ENCODE data around the gene FZD7. TPM values are rescaled to one million over a fixed set of nuclear protein-coding genes. Genes with fewer than 3 reads are reported as not detected.

FZD7 gene
- total and polyA plus RNA-seq, 10 of the 15 experiments (the other 5 are each of a cell fraction or from before 2014, with no cell fraction given) = 0.24 to 2.4 (median 0.75) TPM

DNA sequence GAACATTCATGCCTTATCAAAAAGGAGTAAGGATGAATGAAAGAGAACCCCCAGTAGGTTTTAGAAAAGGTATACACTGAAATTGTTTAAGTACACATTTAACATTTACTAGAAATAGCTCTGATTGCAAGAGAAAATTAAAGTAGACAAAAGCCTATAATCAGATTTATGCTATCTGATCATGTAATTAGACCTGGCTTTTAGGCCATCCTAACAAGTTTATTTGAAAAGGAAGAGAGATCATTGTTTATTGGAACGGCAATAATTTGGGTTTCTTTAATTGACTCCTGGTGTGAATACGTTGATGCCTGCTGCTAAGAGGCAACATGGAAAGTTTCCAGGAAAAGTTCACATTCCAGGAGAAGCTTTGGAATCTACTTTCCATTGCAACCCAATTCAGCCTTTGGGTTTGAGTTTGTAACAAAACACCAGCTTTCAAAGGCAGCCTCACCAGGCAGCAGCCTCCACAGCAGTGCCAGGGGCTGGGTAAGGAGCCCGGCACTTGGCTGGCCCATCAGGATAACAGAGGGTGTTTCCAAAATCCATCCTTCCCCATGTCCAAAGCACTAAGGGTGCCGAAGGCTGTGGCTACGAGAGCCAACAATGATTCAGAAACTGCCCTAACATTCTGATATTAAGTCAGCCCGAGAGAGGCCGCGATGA lies 18.0 kb downstream of the FZD7 start:
- Histone ChIP-seq H3K9ac (ENCODE audit: control insufficient read depth, insufficient read depth, low read length) (no peak overlapping the region), H3K4me3 (no peak overlapping the region), H3K79me2 (ENCODE audit: control insufficient read depth, insufficient read depth, low read length) (no peaks in the 10 kb centered on the region), H3K9me3 (replicated peaks; ENCODE audit: control insufficient read depth, insufficient read depth, low read length) (no peaks in the 10 kb centered on the region), H4K20me1 (ENCODE audit: control insufficient read depth, insufficient read depth) (no peaks in the 10 kb centered on the region), H3K27me3 (replicated peaks in 1 of 2; ENCODE audit: control insufficient read depth in 2 of 2, insufficient read depth in 2 of 2, low read length in 1 of 2) (peaks cover 0 to 2% of the 10 kb centered on the region in 2 experiments; a peak in 1 of 4 replicates), H2AFZ (ENCODE audit: control insufficient read depth, low read depth, low read length) (no peak overlapping the region), H3K36me3 (ENCODE audit: control insufficient read depth in 2 of 2, insufficient read depth in 2 of 2, low read length in 1 of 2) (no peaks in the 10 kb centered on the region), H3K27ac (ENCODE audit: control insufficient read depth, insufficient read depth) (no peak overlapping the region), H3K4me2 (ENCODE audit: control insufficient read depth, insufficient read depth) (no peak overlapping the region), H3K4me1 (ENCODE audit: control insufficient read depth, insufficient read depth, low read length) (no peaks in the 10 kb centered on the region)
- TF ChIP-seq, protein P1, sequence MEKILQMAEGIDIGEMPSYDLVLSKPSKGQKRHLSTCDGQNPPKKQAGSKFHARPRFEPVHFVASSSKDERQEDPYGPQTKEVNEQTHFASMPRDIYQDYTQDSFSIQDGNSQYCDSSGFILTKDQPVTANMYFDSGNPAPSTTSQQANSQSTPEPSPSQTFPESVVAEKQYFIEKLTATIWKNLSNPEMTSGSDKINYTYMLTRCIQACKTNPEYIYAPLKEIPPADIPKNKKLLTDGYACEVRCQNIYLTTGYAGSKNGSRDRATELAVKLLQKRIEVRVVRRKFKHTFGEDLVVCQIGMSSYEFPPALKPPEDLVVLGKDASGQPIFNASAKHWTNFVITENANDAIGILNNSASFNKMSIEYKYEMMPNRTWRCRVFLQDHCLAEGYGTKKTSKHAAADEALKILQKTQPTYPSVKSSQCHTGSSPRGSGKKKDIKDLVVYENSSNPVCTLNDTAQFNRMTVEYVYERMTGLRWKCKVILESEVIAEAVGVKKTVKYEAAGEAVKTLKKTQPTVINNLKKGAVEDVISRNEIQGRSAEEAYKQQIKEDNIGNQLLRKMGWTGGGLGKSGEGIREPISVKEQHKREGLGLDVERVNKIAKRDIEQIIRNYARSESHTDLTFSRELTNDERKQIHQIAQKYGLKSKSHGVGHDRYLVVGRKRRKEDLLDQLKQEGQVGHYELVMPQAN (conservative IDR thresholded peaks at IDR 0.05) = no peak
- intact Hi-C loops (cut with micrococcal nuclease; ENCODE audit: unreplicated experiment) = no loop called here
- SMC1A ChIA-PET (ENCODE audit: uncharacterized antibody, unreplicated experiment) = no interaction called here
- no peak for FAIRE-seq
- POLR2A ChIA-PET = interaction anchor here (1.7 kb wide), 1 partner anchor 10 kb away, joined by 5 read pairs; no protein-coding TSS in a partner anchor
- WGBS (ENCODE audit: insufficient coverage, insufficient replicate concordance, low lambda C conversion rate, missing lambda C conversion rate) = 58% methylated on average over 8 of the region's 8 CpGs
- no peak for ATAC-seq
- DNase-seq (ENCODE audit: low read depth, low spot score) = no peak
- in situ Hi-C loops (cut with MboI) = no loop called here
- no TSS peak for BruUV-seq (replicated peaks)
- RAD21 ChIA-PET (ENCODE audit: unreplicated experiment) = no interaction called here
- CTCF ChIA-PET = no interaction called here

DNA sequence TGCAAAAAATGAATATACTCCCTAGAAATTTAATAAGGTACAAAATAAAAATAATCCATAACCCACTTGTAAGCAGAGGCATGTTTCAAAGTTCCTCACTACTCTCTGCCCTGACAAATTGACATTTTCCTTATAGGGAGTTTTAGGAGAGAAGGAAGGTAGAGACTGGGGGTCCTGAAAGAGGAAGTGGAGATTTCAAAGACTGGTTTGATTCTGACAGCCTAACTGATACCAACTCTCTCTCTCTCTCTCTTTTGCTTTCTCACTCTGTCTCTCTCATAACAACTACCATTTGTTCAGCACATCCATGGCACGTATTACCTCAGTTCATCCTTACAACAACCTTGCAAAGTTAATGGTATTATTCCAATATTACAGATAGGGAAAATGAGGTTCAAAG lies 18.6 kb downstream of the FZD7 start:
- Histone ChIP-seq H3K4me2 (ENCODE audit: control insufficient read depth, insufficient read depth) (no peak overlapping the region), H3K27ac (ENCODE audit: control insufficient read depth, insufficient read depth) (no peak overlapping the region), H3K4me1 (ENCODE audit: control insufficient read depth, insufficient read depth, low read length) (no peaks in the 10 kb centered on the region), H3K9me3 (replicated peaks; ENCODE audit: control insufficient read depth, insufficient read depth, low read length) (no peaks in the 10 kb centered on the region), H4K20me1 (ENCODE audit: control insufficient read depth, insufficient read depth) (no peaks in the 10 kb centered on the region), H2AFZ (ENCODE audit: control insufficient read depth, low read depth, low read length) (no peak overlapping the region), H3K4me3 (no peak overlapping the region), H3K27me3 (replicated peaks in 1 of 2; ENCODE audit: control insufficient read depth in 2 of 2, insufficient read depth in 2 of 2, low read length in 1 of 2) (peaks cover 0 to under 1% of the 10 kb centered on the region in 2 experiments; a peak in 1 of 4 replicates), H3K36me3 (ENCODE audit: control insufficient read depth in 2 of 2, insufficient read depth in 2 of 2, low read length in 1 of 2) (no peaks in the 10 kb centered on the region), H3K9ac (ENCODE audit: control insufficient read depth, insufficient read depth, low read length) (no peak overlapping the region), H3K79me2 (ENCODE audit: control insufficient read depth, insufficient read depth, low read length) (no peaks in the 10 kb centered on the region)
- no TSS peak for BruUV-seq (replicated peaks)
- SMC1A ChIA-PET (ENCODE audit: uncharacterized antibody, unreplicated experiment) = interaction anchor here (1.2 kb wide), 1 partner anchor 49 kb away, joined by 3 read pairs; no protein-coding TSS in a partner anchor
- DNase-seq (ENCODE audit: low read depth, low spot score) (no peak), FAIRE-seq (peak; percentile 52), ATAC-seq (peak; percentile 57)
- 22% methylated on average over 1 of the region's 1 CpG for WGBS (ENCODE audit: insufficient coverage, insufficient replicate concordance, low lambda C conversion rate, missing lambda C conversion rate)
- RAD21 ChIA-PET (ENCODE audit: unreplicated experiment) = no interaction called here
- POLR2A ChIA-PET = interaction anchor here (1.7 kb wide), 1 partner anchor 10 kb away, joined by 5 read pairs; no protein-coding TSS in a partner anchor
- TF ChIP-seq, protein P2, sequence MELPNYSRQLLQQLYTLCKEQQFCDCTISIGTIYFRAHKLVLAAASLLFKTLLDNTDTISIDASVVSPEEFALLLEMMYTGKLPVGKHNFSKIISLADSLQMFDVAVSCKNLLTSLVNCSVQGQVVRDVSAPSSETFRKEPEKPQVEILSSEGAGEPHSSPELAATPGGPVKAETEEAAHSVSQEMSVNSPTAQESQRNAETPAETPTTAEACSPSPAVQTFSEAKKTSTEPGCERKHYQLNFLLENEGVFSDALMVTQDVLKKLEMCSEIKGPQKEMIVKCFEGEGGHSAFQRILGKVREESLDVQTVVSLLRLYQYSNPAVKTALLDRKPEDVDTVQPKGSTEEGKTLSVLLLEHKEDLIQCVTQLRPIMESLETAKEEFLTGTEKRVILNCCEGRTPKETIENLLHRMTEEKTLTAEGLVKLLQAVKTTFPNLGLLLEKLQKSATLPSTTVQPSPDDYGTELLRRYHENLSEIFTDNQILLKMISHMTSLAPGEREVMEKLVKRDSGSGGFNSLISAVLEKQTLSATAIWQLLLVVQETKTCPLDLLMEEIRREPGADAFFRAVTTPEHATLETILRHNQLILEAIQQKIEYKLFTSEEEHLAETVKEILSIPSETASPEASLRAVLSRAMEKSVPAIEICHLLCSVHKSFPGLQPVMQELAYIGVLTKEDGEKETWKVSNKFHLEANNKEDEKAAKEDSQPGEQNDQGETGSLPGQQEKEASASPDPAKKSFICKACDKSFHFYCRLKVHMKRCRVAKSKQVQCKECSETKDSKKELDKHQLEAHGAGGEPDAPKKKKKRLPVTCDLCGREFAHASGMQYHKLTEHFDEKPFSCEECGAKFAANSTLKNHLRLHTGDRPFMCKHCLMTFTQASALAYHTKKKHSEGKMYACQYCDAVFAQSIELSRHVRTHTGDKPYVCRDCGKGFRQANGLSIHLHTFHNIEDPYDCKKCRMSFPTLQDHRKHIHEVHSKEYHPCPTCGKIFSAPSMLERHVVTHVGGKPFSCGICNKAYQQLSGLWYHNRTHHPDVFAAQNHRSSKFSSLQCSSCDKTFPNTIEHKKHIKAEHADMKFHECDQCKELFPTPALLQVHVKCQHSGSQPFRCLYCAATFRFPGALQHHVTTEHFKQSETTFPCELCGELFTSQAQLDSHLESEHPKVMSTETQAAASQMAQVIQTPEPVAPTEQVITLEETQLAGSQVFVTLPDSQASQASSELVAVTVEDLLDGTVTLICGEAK (IDR thresholded peaks at IDR 0.05; ENCODE audit: borderline replicate concordance) = no peak
- TF ChIP-seq SPI1 (IDR thresholded peaks at IDR 0.05; ENCODE audit: borderline replicate concordance, insufficient read depth, low read depth, low read length) (peak; percentile 87), IKZF1 (conservative IDR thresholded peaks at IDR 0.05) (peak; percentile 36; the same call in 1 of the 2 replicates)
- intact Hi-C loops (cut with micrococcal nuclease; ENCODE audit: unreplicated experiment) (no loop called here), in situ Hi-C loops (cut with MboI) (no loop called here)
- CTCF ChIA-PET = no interaction called here

All from GM12878 (cell line).